ENCODE results near the gene RAB11FIP5. TPM values are rescaled to one million over a fixed set of nuclear protein-coding genes. Genes with fewer than 3 reads are reported as not detected.
A peak's percentile ranks its signal among the peaks of the same experiment; 100 is the strongest.

RAB11FIP5 gene
- total RNA-seq, 1 donor from 2014 or later: 12.0 TPM

GRCh38 chr2:73088703-73089102, 24.0 kb downstream of the RAB11FIP5 start:
- H3K4me3 ChIP-seq (ENCODE audit: low read length in 3 of 3): no peak overlapping the region
- no peak overlapping the region for H3K9ac ChIP-seq (ENCODE audit: low read depth in 1 of 3, low read length in 3 of 3)
- peak overlapping the region; percentile 25 for H3K27ac ChIP-seq (ENCODE audit: low read depth, low read length)
- H3K4me1 ChIP-seq (ENCODE audit: control insufficient read depth in 3 of 3, insufficient read depth in 3 of 3, low read length in 3 of 3): peaks cover 27 to 51% (median 28%) of the 10 kb centered on the region in 3 donors
- H3K36me3 ChIP-seq (ENCODE audit: control insufficient read depth in 3 of 3, insufficient read depth in 3 of 3, low read length in 3 of 3): peaks cover 24 to 31% (median 25%) of the 10 kb centered on the region in 3 donors
- H3K27me3 ChIP-seq (ENCODE audit: control insufficient read depth in 3 of 3, insufficient read depth in 3 of 3, low read length in 3 of 3): no peaks in the 10 kb centered on the region
- H3K9me3 ChIP-seq (ENCODE audit: control insufficient read depth in 3 of 3, low read length in 3 of 3): no peaks in the 10 kb centered on the region

DNA sequence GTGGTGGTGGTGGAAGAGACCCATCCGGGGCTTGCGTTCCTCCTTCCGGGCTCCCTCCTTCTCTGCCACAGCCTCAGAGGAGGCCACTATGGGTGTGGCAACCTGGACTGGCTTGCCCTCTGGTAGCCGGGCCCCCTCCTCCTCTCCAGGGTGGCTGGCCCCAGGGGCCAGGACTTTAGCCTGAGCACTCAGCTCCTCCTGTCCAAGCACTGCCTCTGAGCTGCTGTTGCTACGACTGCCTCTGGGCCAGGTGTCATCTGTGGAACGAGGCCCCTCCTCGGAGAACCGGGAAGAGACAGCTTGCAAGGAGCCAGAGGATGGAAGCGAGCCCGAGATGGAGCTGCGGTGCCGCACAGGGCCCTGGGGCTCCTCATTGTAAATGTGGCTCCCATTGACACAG, 24.5 kb downstream of the RAB11FIP5 start:
- Histone ChIP-seq H3K36me3 (ENCODE audit: control insufficient read depth in 3 of 3, insufficient read depth in 3 of 3, low read length in 3 of 3) (peaks cover 24 to 31% (median 25%) of the 10 kb centered on the region in 3 donors), H3K4me1 (ENCODE audit: control insufficient read depth in 3 of 3, insufficient read depth in 3 of 3, low read length in 3 of 3) (peaks cover 22 to 46% (median 23%) of the 10 kb centered on the region in 3 donors), H3K9me3 (ENCODE audit: control insufficient read depth in 3 of 3, low read length in 3 of 3) (no peaks in the 10 kb centered on the region)

GRCh38 chr2:73087311-73087710, 25.4 kb downstream of the RAB11FIP5 start:
- Histone ChIP-seq H3K36me3 (ENCODE audit: control insufficient read depth in 3 of 3, insufficient read depth in 3 of 3, low read length in 3 of 3) (peaks cover 24 to 31% (median 25%) of the 10 kb centered on the region in 3 donors), H3K27ac (ENCODE audit: low read depth, low read length) (no peak overlapping the region), H3K27me3 (ENCODE audit: control insufficient read depth in 3 of 3, insufficient read depth in 3 of 3, low read length in 3 of 3) (no peaks in the 10 kb centered on the region), H3K4me1 (ENCODE audit: control insufficient read depth in 3 of 3, insufficient read depth in 3 of 3, low read length in 3 of 3) (peaks cover 13 to 38% (median 20%) of the 10 kb centered on the region in 3 donors), H3K9ac (ENCODE audit: low read depth in 1 of 3, low read length in 3 of 3) (no peak overlapping the region), H3K9me3 (ENCODE audit: control insufficient read depth in 3 of 3, low read length in 3 of 3) (no peaks in the 10 kb centered on the region), H3K4me3 (ENCODE audit: low read length in 3 of 3) (no peak overlapping the region)

More for the DNA sequence above, 24.5 kb downstream of the RAB11FIP5 start:
- no peak overlapping the region for H3K9ac ChIP-seq (ENCODE audit: low read depth in 1 of 3, low read length in 3 of 3)
- H3K4me3 ChIP-seq (ENCODE audit: low read length in 3 of 3): no peak overlapping the region
- H3K27me3 ChIP-seq (ENCODE audit: control insufficient read depth in 3 of 3, insufficient read depth in 3 of 3, low read length in 3 of 3): no peaks in the 10 kb centered on the region
- H3K27ac ChIP-seq (ENCODE audit: low read depth, low read length): no peak overlapping the region

GRCh38 chr2:73085691-73086090, 27.1 kb downstream of the RAB11FIP5 start:
- Histone ChIP-seq H3K27me3 (ENCODE audit: control insufficient read depth in 3 of 3, insufficient read depth in 3 of 3, low read length in 3 of 3) (no peaks in the 10 kb centered on the region), H3K9ac (ENCODE audit: low read depth in 1 of 3, low read length in 3 of 3) (peak overlapping the region in 2 of 3 donors; percentile 40 to 43), H3K4me1 (ENCODE audit: control insufficient read depth in 3 of 3, insufficient read depth in 3 of 3, low read length in 3 of 3) (peaks cover 12 to 30% (median 15%) of the 10 kb centered on the region in 3 donors), H3K36me3 (ENCODE audit: control insufficient read depth in 3 of 3, insufficient read depth in 3 of 3, low read length in 3 of 3) (peaks cover 24 to 31% (median 25%) of the 10 kb centered on the region in 3 donors), H3K27ac (ENCODE audit: low read depth, low read length) (no peak overlapping the region), H3K9me3 (ENCODE audit: control insufficient read depth in 3 of 3, low read length in 3 of 3) (no peaks in the 10 kb centered on the region), H3K4me3 (ENCODE audit: low read length in 3 of 3) (no peak overlapping the region)

DNA sequence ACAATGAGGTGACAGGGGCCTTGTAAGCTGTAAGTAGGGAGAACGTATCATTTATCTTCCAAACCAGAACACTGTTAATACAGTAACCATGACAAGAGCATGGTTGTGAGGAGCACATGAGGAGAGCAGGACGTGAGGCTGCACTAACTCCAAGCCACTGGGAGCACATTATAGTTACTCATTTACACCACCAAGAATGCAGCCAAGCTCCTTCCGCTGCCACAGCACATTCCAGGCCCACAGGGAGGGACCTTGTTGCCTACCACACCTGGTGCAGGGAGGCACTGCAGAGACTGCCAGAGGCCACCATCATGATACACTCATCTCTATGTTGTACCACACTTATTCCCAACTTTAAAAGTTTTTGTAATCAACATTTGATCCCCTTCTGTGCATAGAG, 27.8 kb downstream of the RAB11FIP5 start:
- Histone ChIP-seq H3K27me3 (ENCODE audit: control insufficient read depth in 3 of 3, insufficient read depth in 3 of 3, low read length in 3 of 3) (no peaks in the 10 kb centered on the region), H3K9ac (ENCODE audit: low read depth in 1 of 3, low read length in 3 of 3) (no peak overlapping the region), H3K4me3 (ENCODE audit: low read length in 3 of 3) (no peak overlapping the region), H3K36me3 (ENCODE audit: control insufficient read depth in 3 of 3, insufficient read depth in 3 of 3, low read length in 3 of 3) (peaks cover 27 to 31% (median 29%) of the 10 kb centered on the region in 3 donors), H3K9me3 (ENCODE audit: control insufficient read depth in 3 of 3, low read length in 3 of 3) (no peaks in the 10 kb centered on the region), H3K27ac (ENCODE audit: low read depth, low read length) (no peak overlapping the region), H3K4me1 (ENCODE audit: control insufficient read depth in 3 of 3, insufficient read depth in 3 of 3, low read length in 3 of 3) (peaks cover 12 to 28% (median 14%) of the 10 kb centered on the region in 3 donors)

DNA sequence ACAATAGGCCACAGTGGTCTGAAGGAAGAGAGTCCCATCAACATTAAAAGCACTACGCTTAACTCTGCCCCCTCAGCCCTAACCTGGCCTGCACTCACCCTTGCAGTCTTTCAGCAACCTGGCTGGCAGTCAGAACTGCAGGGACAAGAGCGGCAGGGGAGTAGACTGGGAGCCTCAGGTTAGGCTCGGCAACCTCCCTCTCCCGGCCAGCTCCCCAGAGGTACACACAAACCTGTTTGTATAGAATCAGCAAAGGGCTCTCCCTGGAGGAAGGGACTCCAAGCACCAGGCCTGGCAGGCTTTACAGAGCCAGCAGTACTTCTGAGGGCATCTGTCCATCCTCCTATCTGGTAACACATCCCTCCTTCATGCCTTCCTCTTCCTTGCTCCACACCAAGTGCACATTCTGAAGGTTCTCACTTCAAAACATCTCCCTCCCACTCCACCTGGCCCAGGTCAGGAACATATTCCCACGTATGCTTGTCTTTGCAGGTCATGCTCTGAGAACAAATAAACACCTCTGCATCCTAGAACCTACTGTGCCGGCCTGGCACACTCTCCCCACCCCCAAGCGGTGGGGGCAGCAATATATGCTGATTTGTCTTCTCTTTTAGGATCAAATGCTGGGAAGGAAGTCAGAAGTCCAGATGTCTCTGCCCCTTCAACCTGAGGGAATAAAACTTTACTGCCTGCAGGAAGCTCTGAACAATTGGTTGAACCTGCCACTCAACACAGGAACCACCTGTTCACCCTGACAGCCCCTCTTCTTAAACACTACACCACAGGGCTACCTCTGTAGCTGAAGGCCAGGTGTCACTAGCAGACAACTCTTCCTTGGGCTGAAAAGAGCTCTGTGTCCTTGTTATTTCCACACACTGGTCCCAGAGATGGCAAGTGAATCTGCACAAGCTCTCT, 28.6 kb downstream of the RAB11FIP5 start:
- H3K9me3 ChIP-seq (ENCODE audit: control insufficient read depth in 3 of 3, low read length in 3 of 3): no peaks in the 10 kb centered on the region
- H3K27ac ChIP-seq (ENCODE audit: low read depth, low read length): no peak overlapping the region
- peaks cover 4 to 20% (median 7%) of the 10 kb centered on the region in 3 donors for H3K4me1 ChIP-seq (ENCODE audit: control insufficient read depth in 3 of 3, insufficient read depth in 3 of 3, low read length in 3 of 3)
- peaks cover 29 to 34% (median 29%) of the 10 kb centered on the region in 3 donors for H3K36me3 ChIP-seq (ENCODE audit: control insufficient read depth in 3 of 3, insufficient read depth in 3 of 3, low read length in 3 of 3)
- no peaks in the 10 kb centered on the region for H3K27me3 ChIP-seq (ENCODE audit: control insufficient read depth in 3 of 3, insufficient read depth in 3 of 3, low read length in 3 of 3)
- no peak overlapping the region for H3K4me3 ChIP-seq (ENCODE audit: low read length in 3 of 3)
- H3K9ac ChIP-seq (ENCODE audit: low read depth in 1 of 3, low read length in 3 of 3): no peak overlapping the region

DNA sequence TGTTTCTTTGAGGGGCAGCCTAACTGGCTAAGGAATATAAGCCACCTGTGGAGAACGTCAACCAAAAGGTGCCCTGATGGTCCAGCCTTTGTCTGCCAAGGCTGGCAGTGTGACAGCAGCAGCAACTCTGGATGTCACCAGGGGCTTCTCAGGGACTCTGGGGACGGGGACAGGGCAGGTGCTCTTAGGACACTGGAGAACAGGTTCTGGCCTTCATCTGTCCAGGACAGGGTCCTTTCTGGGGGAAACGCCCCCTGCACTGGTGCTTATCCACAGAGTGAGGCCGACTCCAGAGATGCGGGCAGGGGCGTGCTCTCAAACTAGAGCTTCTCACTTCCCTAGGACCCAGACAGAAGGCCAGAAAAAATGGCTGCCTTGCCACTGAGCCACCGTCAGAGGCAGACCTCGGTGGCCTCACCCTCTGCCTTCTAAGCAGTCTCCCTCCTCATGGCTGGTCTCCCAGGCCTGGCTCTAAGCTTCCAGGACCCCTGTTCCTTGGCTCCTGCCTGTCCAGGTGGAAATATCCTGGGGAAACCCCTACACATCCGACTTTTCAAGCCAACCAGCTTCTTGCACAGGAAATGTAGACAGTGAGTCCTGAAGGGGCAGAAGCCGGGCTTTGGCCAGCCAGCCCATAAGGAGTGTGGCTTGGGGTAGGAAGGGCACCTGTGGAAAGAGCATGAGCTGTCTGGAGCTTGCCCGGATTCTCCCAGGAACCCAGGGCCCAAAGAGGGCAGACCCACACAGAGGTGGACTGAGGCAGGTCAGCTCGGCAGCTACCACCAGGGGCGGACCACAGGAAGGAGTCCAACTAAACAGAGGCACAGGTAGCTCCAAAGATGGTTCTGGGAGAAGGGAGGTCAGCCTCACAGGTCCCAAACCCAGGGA, 30.0 kb downstream of the RAB11FIP5 start:
- Histone ChIP-seq H3K4me3 (ENCODE audit: low read length in 3 of 3) (no peak overlapping the region), H3K27ac (ENCODE audit: low read depth, low read length) (no peak overlapping the region), H3K36me3 (ENCODE audit: control insufficient read depth in 3 of 3, insufficient read depth in 3 of 3, low read length in 3 of 3) (peaks cover 22 to 24% (median 23%) of the 10 kb centered on the region in 3 donors), H3K9me3 (ENCODE audit: control insufficient read depth in 3 of 3, low read length in 3 of 3) (no peaks in the 10 kb centered on the region), H3K9ac (ENCODE audit: low read depth in 1 of 3, low read length in 3 of 3) (no peak overlapping the region), H3K27me3 (ENCODE audit: control insufficient read depth in 3 of 3, insufficient read depth in 3 of 3, low read length in 3 of 3) (no peaks in the 10 kb centered on the region), H3K4me1 (ENCODE audit: control insufficient read depth in 3 of 3, insufficient read depth in 3 of 3, low read length in 3 of 3) (peaks cover 4 to 18% (median 6%) of the 10 kb centered on the region in 3 donors)

DNA sequence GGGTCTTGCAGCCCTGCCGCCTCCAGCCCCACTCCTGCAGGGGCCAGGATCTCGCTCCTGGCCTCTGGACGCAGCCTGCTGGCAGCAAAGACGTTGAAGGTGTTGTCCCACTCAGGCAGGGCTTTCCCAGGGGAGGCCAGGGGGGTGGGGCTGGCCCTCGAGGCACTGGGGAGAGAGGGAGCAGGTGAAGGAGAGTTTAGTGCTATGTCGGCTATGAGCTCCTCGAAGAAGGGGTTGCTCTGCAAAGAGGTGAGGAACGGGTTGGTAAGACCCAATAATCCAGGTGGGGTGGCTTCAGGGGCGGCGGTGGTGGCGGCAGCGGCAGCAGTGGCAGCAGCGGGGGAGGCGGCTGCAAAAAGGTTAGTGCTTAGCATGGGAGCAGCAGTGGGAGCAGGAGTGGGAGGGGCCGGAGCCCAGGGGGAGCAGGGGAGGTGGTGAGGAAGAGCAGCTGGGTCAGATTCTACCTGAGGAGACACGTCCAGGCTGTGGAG, 31.5 kb downstream of the RAB11FIP5 start:
- Histone ChIP-seq H3K27ac (ENCODE audit: low read depth, low read length) (no peak overlapping the region), H3K27me3 (ENCODE audit: control insufficient read depth in 3 of 3, insufficient read depth in 3 of 3, low read length in 3 of 3) (no peaks in the 10 kb centered on the region), H3K36me3 (ENCODE audit: control insufficient read depth in 3 of 3, insufficient read depth in 3 of 3, low read length in 3 of 3) (peaks cover 9 to 11% (median 11%) of the 10 kb centered on the region in 3 donors), H3K9ac (ENCODE audit: low read depth in 1 of 3, low read length in 3 of 3) (no peak overlapping the region), H3K4me3 (ENCODE audit: low read length in 3 of 3) (no peak overlapping the region), H3K4me1 (ENCODE audit: control insufficient read depth in 3 of 3, insufficient read depth in 3 of 3, low read length in 3 of 3) (peaks cover 5 to 18% (median 6%) of the 10 kb centered on the region in 3 donors), H3K9me3 (ENCODE audit: control insufficient read depth in 3 of 3, low read length in 3 of 3) (no peaks in the 10 kb centered on the region)

GRCh38 chr2:73080321-73081131, 32.2 kb downstream of the RAB11FIP5 start:
- Histone ChIP-seq H3K36me3 (ENCODE audit: control insufficient read depth in 3 of 3, insufficient read depth in 3 of 3, low read length in 3 of 3) (peaks cover 8 to 11% (median 9%) of the 10 kb centered on the region in 3 donors), H3K9ac (ENCODE audit: low read depth in 1 of 3, low read length in 3 of 3) (no peak overlapping the region), H3K27ac (ENCODE audit: low read depth, low read length) (no peak overlapping the region), H3K27me3 (ENCODE audit: control insufficient read depth in 3 of 3, insufficient read depth in 3 of 3, low read length in 3 of 3) (no peaks in the 10 kb centered on the region), H3K9me3 (ENCODE audit: control insufficient read depth in 3 of 3, low read length in 3 of 3) (no peaks in the 10 kb centered on the region), H3K4me1 (ENCODE audit: control insufficient read depth in 3 of 3, insufficient read depth in 3 of 3, low read length in 3 of 3) (peaks cover 10 to 18% (median 12%) of the 10 kb centered on the region in 3 donors), H3K4me3 (ENCODE audit: low read length in 3 of 3) (no peak overlapping the region)
